HCT116 (cell line): ENCODE data around the gene ENPP4.

Experiments
- ATF3 ChIP-seq: IDR thresholded peaks from 2 replicates; pipeline ENCODE4 v1.6.1; 2012
- CTCF ChIP-seq, 3 experiments: fragments of 200-600 bp in 1 of 3; sonication (generic) in 1 of 3; IDR thresholded peaks in 2 of 3; conservative IDR thresholded peaks in 1 of 3; 2 replicates each; pipeline ENCODE4 v1.5.1; 2012 to 2017; ENCODE audit warnings: low read depth in 2 of 3, low read length in 2 of 3, antibody characterized with exemption in 1 of 3, borderline replicate concordance in 1 of 3, control low read depth in 1 of 3, mild to moderate bottlenecking in 1 of 3, mixed read lengths in 1 of 3, mixed run types in 1 of 3, moderate library complexity in 1 of 3; ENCODE audit not compliant: insufficient read depth in 1 of 3
- JUND ChIP-seq: IDR thresholded peaks from 2 replicates; pipeline ENCODE4 v1.6.1; 2012
- MAX ChIP-seq: IDR thresholded peaks from 2 replicates; pipeline ENCODE4 v1.6.1; 2012
- REST ChIP-seq: IDR thresholded peaks from 2 replicates; pipeline ENCODE4 v1.6.1; 2012; ENCODE audit warnings: low read depth
- TCF7L2 ChIP-seq: IDR thresholded peaks from 2 replicates; pipeline ENCODE4 v1.7.0; 2011; ENCODE audit warnings: borderline replicate concordance, inconsistent platforms; ENCODE audit not compliant: insufficient read depth, insufficient read length; ENCODE audit errors: extremely low read depth
- YY1 ChIP-seq: IDR thresholded peaks from 2 replicates; pipeline ENCODE4 v1.6.1; 2011; ENCODE audit warnings: low read length, low read depth, moderate library complexity, mild to moderate bottlenecking; ENCODE audit not compliant: insufficient replicate concordance; ENCODE audit errors: extremely low read depth
- ZBTB33 ChIP-seq: IDR thresholded peaks from 2 replicates; pipeline ENCODE4 v1.6.1; 2011; ENCODE audit warnings: mild to moderate bottlenecking, low read length, moderate library complexity; ENCODE audit not compliant: insufficient replicate concordance; ENCODE audit errors: extremely low read depth

GRCh38 chr6:46172176-46172575 is 42.4 kb downstream of the ENPP4 start:
- TF ChIP-seq REST: no peak
- TF ChIP-seq CTCF (IDR thresholded peaks at IDR 0.05 in 2 of 3, conservative IDR thresholded peaks at IDR 0.05 in 1 of 3; ENCODE audit: borderline replicate concordance in 1 of 3, insufficient read depth in 1 of 3, low read depth in 2 of 3, low read length in 2 of 3): no peak
- no peak for TF ChIP-seq TCF7L2
- TF ChIP-seq ZBTB33: no peak
- TF ChIP-seq MAX: no peak
- TF ChIP-seq YY1: no peak
- TF ChIP-seq JUND: no peak
- no peak for TF ChIP-seq ATF3
